ENCODE results near the gene SS18. TPM values are rescaled to one million over a fixed set of nuclear protein-coding genes. Genes with fewer than 3 reads are reported as not detected.

SS18 gene
- total and polyA plus RNA-seq, 2 of the 13 experiments (the other 11 are each of a cell fraction or from before 2014, with no cell fraction given) = 49.2 to 82.7 TPM

- TF ChIP-seq NKX3-1 (CRISPR knock-in tag; IDR thresholded peaks at IDR 0.05) (peak; percentile 55; the same call in 1 of the 2 replicates), MTA1 (CRISPR knock-in tag; IDR thresholded peaks at IDR 0.05; ENCODE audit: borderline replicate concordance) (no peak), ZNF768 (CRISPR knock-in tag; IDR thresholded peaks at IDR 0.05) (no peak), NONO (IDR thresholded peaks at IDR 0.05) (no peak), NONO (CRISPR knock-in tag; conservative IDR thresholded peaks at IDR 0.05) (no peak), IKZF4 (CRISPR knock-in tag; IDR thresholded peaks at IDR 0.05; ENCODE audit: borderline replicate concordance, low read depth, not compliant biosample characterization) (peak; percentile 40), ZNF816 (CRISPR knock-in tag; IDR thresholded peaks at IDR 0.05; ENCODE audit: borderline replicate concordance) (no peak), ZNF75D (CRISPR knock-in tag; IDR thresholded peaks at IDR 0.05; ENCODE audit: borderline replicate concordance) (no peak), CBFB (CRISPR knock-in tag; IDR thresholded peaks at IDR 0.05) (no peak), HOXA7 (CRISPR knock-in tag; IDR thresholded peaks at IDR 0.05) (no peak), NR1H2 (CRISPR knock-in tag; IDR thresholded peaks at IDR 0.05; ENCODE audit: borderline replicate concordance, low read depth) (no peak), CERS6 (CRISPR knock-in tag; IDR thresholded peaks at IDR 0.05) (no peak), ZNF317 (CRISPR knock-in tag; IDR thresholded peaks at IDR 0.05) (no peak), FOXC1 (CRISPR knock-in tag; IDR thresholded peaks at IDR 0.05; ENCODE audit: borderline replicate concordance) (no peak)
- TF ChIP-seq, protein P1, sequence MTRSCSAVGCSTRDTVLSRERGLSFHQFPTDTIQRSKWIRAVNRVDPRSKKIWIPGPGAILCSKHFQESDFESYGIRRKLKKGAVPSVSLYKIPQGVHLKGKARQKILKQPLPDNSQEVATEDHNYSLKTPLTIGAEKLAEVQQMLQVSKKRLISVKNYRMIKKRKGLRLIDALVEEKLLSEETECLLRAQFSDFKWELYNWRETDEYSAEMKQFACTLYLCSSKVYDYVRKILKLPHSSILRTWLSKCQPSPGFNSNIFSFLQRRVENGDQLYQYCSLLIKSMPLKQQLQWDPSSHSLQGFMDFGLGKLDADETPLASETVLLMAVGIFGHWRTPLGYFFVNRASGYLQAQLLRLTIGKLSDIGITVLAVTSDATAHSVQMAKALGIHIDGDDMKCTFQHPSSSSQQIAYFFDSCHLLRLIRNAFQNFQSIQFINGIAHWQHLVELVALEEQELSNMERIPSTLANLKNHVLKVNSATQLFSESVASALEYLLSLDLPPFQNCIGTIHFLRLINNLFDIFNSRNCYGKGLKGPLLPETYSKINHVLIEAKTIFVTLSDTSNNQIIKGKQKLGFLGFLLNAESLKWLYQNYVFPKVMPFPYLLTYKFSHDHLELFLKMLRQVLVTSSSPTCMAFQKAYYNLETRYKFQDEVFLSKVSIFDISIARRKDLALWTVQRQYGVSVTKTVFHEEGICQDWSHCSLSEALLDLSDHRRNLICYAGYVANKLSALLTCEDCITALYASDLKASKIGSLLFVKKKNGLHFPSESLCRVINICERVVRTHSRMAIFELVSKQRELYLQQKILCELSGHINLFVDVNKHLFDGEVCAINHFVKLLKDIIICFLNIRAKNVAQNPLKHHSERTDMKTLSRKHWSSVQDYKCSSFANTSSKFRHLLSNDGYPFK (CRISPR knock-in tag; IDR thresholded peaks at IDR 0.05; ENCODE audit: borderline replicate concordance) = 0 out of 2 replicates have a peak, but pooled peaks have one; percentile 30
- TF ChIP-seq, protein P2, sequence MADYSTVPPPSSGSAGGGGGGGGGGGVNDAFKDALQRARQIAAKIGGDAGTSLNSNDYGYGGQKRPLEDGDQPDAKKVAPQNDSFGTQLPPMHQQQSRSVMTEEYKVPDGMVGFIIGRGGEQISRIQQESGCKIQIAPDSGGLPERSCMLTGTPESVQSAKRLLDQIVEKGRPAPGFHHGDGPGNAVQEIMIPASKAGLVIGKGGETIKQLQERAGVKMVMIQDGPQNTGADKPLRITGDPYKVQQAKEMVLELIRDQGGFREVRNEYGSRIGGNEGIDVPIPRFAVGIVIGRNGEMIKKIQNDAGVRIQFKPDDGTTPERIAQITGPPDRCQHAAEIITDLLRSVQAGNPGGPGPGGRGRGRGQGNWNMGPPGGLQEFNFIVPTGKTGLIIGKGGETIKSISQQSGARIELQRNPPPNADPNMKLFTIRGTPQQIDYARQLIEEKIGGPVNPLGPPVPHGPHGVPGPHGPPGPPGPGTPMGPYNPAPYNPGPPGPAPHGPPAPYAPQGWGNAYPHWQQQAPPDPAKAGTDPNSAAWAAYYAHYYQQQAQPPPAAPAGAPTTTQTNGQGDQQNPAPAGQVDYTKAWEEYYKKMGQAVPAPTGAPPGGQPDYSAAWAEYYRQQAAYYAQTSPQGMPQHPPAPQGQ (CRISPR knock-in tag; IDR thresholded peaks at IDR 0.05; ENCODE audit: borderline replicate concordance) = no peak
- TF ChIP-seq, protein P3, sequence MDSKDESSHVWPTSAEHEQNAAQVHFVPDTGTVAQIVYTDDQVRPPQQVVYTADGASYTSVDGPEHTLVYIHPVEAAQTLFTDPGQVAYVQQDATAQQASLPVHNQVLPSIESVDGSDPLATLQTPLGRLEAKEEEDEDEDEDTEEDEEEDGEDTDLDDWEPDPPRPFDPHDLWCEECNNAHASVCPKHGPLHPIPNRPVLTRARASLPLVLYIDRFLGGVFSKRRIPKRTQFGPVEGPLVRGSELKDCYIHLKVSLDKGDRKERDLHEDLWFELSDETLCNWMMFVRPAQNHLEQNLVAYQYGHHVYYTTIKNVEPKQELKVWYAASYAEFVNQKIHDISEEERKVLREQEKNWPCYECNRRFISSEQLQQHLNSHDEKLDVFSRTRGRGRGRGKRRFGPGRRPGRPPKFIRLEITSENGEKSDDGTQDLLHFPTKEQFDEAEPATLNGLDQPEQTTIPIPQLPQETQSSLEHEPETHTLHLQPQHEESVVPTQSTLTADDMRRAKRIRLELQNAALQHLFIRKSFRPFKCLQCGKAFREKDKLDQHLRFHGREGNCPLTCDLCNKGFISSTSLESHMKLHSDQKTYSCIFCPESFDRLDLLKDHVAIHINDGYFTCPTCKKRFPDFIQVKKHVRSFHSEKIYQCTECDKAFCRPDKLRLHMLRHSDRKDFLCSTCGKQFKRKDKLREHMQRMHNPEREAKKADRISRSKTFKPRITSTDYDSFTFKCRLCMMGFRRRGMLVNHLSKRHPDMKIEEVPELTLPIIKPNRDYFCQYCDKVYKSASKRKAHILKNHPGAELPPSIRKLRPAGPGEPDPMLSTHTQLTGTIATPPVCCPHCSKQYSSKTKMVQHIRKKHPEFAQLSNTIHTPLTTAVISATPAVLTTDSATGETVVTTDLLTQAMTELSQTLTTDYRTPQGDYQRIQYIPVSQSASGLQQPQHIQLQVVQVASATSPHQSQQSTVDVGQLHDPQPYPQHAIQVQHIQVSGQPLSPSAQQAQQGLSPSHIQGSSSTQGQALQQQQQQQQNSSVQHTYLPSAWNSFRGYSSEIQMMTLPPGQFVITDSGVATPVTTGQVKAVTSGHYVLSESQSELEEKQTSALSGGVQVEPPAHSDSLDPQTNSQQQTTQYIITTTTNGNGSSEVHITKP (CRISPR knock-in tag; IDR thresholded peaks at IDR 0.05; ENCODE audit: low read depth) = no peak
- TF ChIP-seq, protein P4, sequence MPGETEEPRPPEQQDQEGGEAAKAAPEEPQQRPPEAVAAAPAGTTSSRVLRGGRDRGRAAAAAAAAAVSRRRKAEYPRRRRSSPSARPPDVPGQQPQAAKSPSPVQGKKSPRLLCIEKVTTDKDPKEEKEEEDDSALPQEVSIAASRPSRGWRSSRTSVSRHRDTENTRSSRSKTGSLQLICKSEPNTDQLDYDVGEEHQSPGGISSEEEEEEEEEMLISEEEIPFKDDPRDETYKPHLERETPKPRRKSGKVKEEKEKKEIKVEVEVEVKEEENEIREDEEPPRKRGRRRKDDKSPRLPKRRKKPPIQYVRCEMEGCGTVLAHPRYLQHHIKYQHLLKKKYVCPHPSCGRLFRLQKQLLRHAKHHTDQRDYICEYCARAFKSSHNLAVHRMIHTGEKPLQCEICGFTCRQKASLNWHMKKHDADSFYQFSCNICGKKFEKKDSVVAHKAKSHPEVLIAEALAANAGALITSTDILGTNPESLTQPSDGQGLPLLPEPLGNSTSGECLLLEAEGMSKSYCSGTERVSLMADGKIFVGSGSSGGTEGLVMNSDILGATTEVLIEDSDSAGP (CRISPR knock-in tag; IDR thresholded peaks at IDR 0.05; ENCODE audit: borderline replicate concordance) = peak; percentile 67
Observed at GRCh38 chr18:26091047-26091630, 726 bp upstream of the SS18 start (continued).

Data from HepG2 (cell line).